CD4-positive, alpha-beta T cell (primary cell): ENCODE measurements around the gene ATRAID. TPM values are rescaled to one million over a fixed set of nuclear protein-coding genes. Genes with fewer than 3 reads are reported as not detected.

ENCODE experiments used
- ATAC-seq: fragments of 200-7000 bp; cut with Tn5 transposase; one replicate; pipeline ENCODE4 v1.10.0; 2022; ENCODE audit warnings: mild to moderate bottlenecking; ENCODE audit not compliant: poor library complexity
- CTCF ChIA-PET: fragments of 350-600 bp; sonication (Branson Sonifier 250); formaldehyde crosslinking; loops from one replicate; lab custom pipeline; 2021; ENCODE audit warnings: antibody characterized with exemption, inconsistent platforms; lab: Charles Lee
- POLR2A ChIA-PET: fragments of 350-600 bp; sonication (Branson Sonifier 250); formaldehyde crosslinking; loops from one replicate; lab custom pipeline; 2021; ENCODE audit warnings: antibody characterized with exemption, inconsistent platforms; lab: Charles Lee
- DNase-seq, 14 experiments: peaks; one replicate each; pipeline ENCODE4 v3.0.0-alpha.2; 2013 to 2020; ENCODE audit warnings: mixed read lengths in 2 of 14
- H3K27ac ChIP-seq, 2 donors: one replicate each; pipeline versions ENCODE4 v1.5.1 to v1.7.0; 2013; ENCODE audit warnings: low read length in 2 of 2, low read depth in 1 of 2, mild to moderate bottlenecking in 1 of 2
- H3K27me3 ChIP-seq, 2 experiments: 1 replicate in 1 of 2; 2 replicates in 1 of 2; pipeline versions ENCODE4 v1.6.1 to v1.7.0; 2013; ENCODE audit warnings: low read length in 2 of 2, control low read depth in 1 of 2, mild to moderate bottlenecking in 1 of 2, moderate library complexity in 1 of 2; ENCODE audit not compliant: insufficient read depth in 2 of 2, control insufficient read depth in 1 of 2
- H3K36me3 ChIP-seq: one replicate; pipeline ENCODE4 v1.6.1; 2013; ENCODE audit warnings: low read length, control low read depth; ENCODE audit not compliant: insufficient read depth
- H3K4me1 ChIP-seq: one replicate; pipeline ENCODE4 v1.6.1; 2013; ENCODE audit warnings: low read length, control low read depth; ENCODE audit not compliant: insufficient read depth
- H3K4me3 ChIP-seq: one replicate; pipeline ENCODE4 v1.5.1; 2013; ENCODE audit warnings: mild to moderate bottlenecking, low read length, moderate library complexity
- H3K9me3 ChIP-seq, 2 experiments: 1 replicate in 1 of 2; 2 replicates in 1 of 2; pipeline versions ENCODE4 v1.6.1 to v1.7.0; 2013; ENCODE audit warnings: low read length in 2 of 2, mild to moderate bottlenecking in 2 of 2, control low read depth in 1 of 2, moderate library complexity in 1 of 2; ENCODE audit not compliant: control insufficient read depth in 1 of 2, insufficient read depth in 1 of 2
- H3K27ac Mint-ChIP-seq: one replicate; pipeline ENCODE4 v1.8.0; 2020; ENCODE audit warnings: mixed read lengths
- H3K27me3 Mint-ChIP-seq: one replicate; pipeline ENCODE4 v1.8.0; 2021; ENCODE audit warnings: mixed read lengths
- H3K36me3 Mint-ChIP-seq: one replicate; pipeline ENCODE4 v1.8.0; 2021; ENCODE audit warnings: low read depth, mixed read lengths
- H3K4me1 Mint-ChIP-seq: one replicate; pipeline ENCODE4 v1.8.0; 2021; ENCODE audit warnings: low read depth, mixed read lengths
- H3K4me3 Mint-ChIP-seq: one replicate; pipeline ENCODE4 v1.8.0; 2020; ENCODE audit warnings: mild to moderate bottlenecking, mixed read lengths
- H3K9me3 Mint-ChIP-seq: one replicate; pipeline ENCODE4 v1.8.0; 2020; ENCODE audit warnings: mixed read lengths
- intact Hi-C, 2 experiments: fragments of 100-400 bp; cut with DNase I in 1 of 2; cut with micrococcal nuclease in 1 of 2; formaldehyde crosslinking; loops; one replicate each; pipeline versions ENCODE4 v1.15.1 to v1.9.0; 2023 to 2025; cut with DNase I, micrococcal nuclease
- total RNA-seq, 174 experiments: library from RNA in 2 of 174; stranded (reverse) in 2 of 174; gene quantifications; one replicate each; pipeline ENCODE4 v1.2.3 and lab custom pipeline; 2021 to 2026
- TF ChIP-seq, protein P1 (sequence below): fragments of 200-600 bp; IDR thresholded peaks from one replicate; pipeline ENCODE4 v1.8.0; 2022; ENCODE audit warnings: antibody characterized with exemption, mild to moderate bottlenecking

Gene ATRAID
- total RNA-seq, 2 experiments from 2014 or later = 79.1 to 82.5 TPM

DNA sequence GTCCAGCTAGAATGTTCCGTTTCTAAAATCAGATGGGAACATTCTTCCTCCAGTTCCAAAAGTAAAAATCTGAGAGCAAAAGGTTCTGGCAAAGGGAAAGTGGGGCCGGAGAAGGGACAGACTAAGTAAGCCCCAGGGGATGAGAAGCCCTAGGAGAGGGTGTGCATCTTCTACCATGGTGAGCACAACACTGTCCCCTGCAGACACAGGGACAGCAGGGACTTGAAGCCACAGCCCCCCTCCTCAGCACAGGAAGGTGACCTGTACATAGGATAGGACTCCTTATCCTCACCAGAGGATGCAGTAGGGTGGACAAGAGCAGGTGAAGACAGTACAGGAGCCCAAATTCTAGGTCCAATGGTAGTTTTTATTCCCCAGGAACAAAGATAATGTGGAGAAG lies 12.6 kb upstream of the ATRAID start:
- no peak overlapping the region for H3K27ac ChIP-seq
- Mint-ChIP-seq H3K9me3 (no peaks in the 10 kb centered on the region), H3K4me1 (no peaks in the 10 kb centered on the region), H3K27ac (peak overlapping the region; percentile 53), H3K36me3 (peaks cover 56% of the 10 kb centered on the region), H3K4me3 (no peak overlapping the region), H3K27me3 (no peaks in the 10 kb centered on the region)
- H3K27me3 ChIP-seq = no peaks in the 10 kb centered on the region
- H3K4me3 ChIP-seq = no peak overlapping the region
- TF ChIP-seq, protein P1, sequence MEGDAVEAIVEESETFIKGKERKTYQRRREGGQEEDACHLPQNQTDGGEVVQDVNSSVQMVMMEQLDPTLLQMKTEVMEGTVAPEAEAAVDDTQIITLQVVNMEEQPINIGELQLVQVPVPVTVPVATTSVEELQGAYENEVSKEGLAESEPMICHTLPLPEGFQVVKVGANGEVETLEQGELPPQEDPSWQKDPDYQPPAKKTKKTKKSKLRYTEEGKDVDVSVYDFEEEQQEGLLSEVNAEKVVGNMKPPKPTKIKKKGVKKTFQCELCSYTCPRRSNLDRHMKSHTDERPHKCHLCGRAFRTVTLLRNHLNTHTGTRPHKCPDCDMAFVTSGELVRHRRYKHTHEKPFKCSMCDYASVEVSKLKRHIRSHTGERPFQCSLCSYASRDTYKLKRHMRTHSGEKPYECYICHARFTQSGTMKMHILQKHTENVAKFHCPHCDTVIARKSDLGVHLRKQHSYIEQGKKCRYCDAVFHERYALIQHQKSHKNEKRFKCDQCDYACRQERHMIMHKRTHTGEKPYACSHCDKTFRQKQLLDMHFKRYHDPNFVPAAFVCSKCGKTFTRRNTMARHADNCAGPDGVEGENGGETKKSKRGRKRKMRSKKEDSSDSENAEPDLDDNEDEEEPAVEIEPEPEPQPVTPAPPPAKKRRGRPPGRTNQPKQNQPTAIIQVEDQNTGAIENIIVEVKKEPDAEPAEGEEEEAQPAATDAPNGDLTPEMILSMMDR = no peak
- ATAC-seq (peak; percentile 7), DNase-seq (no peak)
- peaks cover 28% of the 10 kb centered on the region for H3K36me3 ChIP-seq
- no peaks in the 10 kb centered on the region for H3K9me3 ChIP-seq
- H3K4me1 ChIP-seq = peaks cover under 1% of the 10 kb centered on the region
- intact Hi-C loops = loop anchor here in 1 of 2 experiments (5.0 kb wide), 1 partner anchor 47 kb away; no protein-coding TSS in a partner anchor
- ChIA-PET POLR2A (no interaction called here), CTCF (no interaction called here)

DNA sequence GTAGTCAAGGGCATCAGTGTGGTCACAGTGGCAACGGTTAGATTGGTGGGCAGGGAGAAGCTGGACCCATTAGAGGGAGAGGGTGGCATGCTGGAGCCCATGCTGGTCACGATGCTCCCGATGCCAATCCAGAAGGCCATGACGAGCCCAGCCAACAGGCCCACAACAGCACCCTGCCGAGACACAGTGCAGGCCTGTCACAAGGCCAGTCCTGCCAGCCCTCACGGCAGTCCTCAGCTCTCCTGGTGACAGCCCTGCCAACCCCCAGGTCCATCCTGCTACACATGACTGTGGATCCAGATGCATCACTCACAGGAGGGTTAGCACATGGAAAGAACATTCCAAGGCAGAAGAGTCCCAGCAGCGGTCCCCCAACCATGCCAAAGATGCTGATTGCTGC lies 10.2 kb upstream of the ATRAID start:
- H3K9me3 ChIP-seq = no peaks in the 10 kb centered on the region
- no peak overlapping the region for H3K27ac Mint-ChIP-seq
- no peaks in the 10 kb centered on the region for H3K9me3 Mint-ChIP-seq
- no peaks in the 10 kb centered on the region for H3K4me1 Mint-ChIP-seq
- H3K4me3 Mint-ChIP-seq = no peak overlapping the region
- H3K4me1 ChIP-seq = peaks cover 10% of the 10 kb centered on the region
- TF ChIP-seq, protein P1 = no peak
- intact Hi-C loops = no loop called here
- ChIA-PET POLR2A (no interaction called here), CTCF (no interaction called here)
- DNase-seq (no peak), ATAC-seq (no peak)
- H3K4me3 ChIP-seq = no peak overlapping the region
- no peaks in the 10 kb centered on the region for H3K27me3 ChIP-seq
- no peaks in the 10 kb centered on the region for H3K27me3 Mint-ChIP-seq
- H3K36me3 ChIP-seq = peaks cover 46% of the 10 kb centered on the region
- peaks cover 81% of the 10 kb centered on the region for H3K36me3 Mint-ChIP-seq
- no peak overlapping the region for H3K27ac ChIP-seq

DNA sequence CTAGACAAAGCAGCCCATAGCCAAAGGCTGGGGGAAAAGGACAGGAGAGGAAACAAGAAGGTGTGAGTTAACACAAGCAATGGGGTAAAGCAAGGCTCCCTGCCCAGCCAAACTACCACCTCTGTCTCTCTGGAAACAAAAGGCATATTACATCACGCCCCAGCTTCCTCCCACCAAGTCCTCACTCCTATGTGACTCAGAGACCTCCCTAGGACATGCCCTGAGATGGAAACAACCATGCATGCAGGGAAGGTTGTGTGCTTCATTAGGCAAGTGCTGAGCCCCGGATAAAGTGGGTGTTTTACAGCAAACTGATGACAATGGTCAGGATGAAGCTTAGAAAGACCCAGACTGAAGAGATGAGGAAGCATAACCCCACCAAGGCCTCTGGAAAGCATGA lies 9.0 kb upstream of the ATRAID start:
- TF ChIP-seq, protein P1 = no peak
- Mint-ChIP-seq H3K9me3 (no peaks in the 10 kb centered on the region), H3K4me1 (no peaks in the 10 kb centered on the region), H3K27ac (no peak overlapping the region), H3K4me3 (no peak overlapping the region), H3K36me3 (peaks cover 93% of the 10 kb centered on the region), H3K27me3 (no peaks in the 10 kb centered on the region)
- H3K4me3 ChIP-seq = no peak overlapping the region
- peaks cover 10% of the 10 kb centered on the region for H3K4me1 ChIP-seq
- H3K36me3 ChIP-seq = peaks cover 57% of the 10 kb centered on the region
- DNase-seq (no peak), ATAC-seq (no peak)
- no peaks in the 10 kb centered on the region for H3K9me3 ChIP-seq
- ChIA-PET POLR2A (interaction anchor here (0.6 kb wide), 1 partner anchor 93 kb away, joined by 3 read pairs; no protein-coding TSS in a partner anchor), CTCF (no interaction called here)
- H3K27ac ChIP-seq = no peak overlapping the region
- no peaks in the 10 kb centered on the region for H3K27me3 ChIP-seq
- intact Hi-C loops = no loop called here
